Raji (cell line): ENCODE results near the gene SCN2B.

Source experiments
- POLR2A ChIP-seq: IDR thresholded peaks from 2 replicates; pipeline ENCODE4 v1.6.1; 2011; ENCODE audit warnings: low read depth, low read length, control low read depth; ENCODE audit not compliant: insufficient read depth

The SCN2B gene, protein sequence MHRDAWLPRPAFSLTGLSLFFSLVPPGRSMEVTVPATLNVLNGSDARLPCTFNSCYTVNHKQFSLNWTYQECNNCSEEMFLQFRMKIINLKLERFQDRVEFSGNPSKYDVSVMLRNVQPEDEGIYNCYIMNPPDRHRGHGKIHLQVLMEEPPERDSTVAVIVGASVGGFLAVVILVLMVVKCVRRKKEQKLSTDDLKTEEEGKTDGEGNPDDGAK

DNA sequence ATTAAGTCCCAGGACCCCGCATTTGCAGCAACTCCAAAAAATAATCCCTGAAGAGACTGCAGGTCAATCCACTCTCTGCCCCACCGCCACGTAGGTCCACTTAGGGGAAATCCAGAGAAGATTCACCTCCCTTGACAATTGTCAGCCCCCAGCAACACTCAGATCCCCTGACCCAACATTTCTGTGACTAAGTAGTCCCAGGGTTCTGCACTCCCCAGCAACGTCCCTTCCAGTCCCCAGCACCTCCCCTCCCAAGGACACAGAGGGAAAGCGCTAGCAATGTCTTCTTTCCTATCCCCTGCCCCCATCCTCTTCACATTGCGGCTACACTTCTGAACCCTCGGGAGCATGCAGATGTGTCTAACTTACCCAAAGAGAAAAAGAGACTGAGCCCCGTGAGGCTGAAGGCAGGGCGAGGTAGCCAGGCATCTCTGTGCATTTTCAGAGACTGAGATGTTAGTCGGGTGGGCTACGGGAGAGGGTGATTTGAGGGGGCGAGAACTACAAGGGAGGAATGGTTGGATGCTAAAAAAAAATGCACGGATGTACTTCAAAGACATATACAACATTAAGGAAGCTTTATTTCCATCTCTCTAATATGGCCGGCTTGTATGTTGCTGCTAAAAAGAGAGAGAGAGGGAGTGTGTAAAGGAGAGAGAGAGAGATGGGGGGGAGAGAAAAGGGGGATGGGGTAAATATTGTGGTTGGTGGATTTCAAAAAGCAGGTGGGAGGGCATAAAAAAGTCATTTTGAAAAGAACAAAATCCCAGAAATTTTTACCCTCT lies at the start of gene SCN2B:
Gene SCN2B (minus strand): TSS at position 647 of the 785 bp plus-strand sequence. CDS start 208 bp downstream, at position 439.
- TF ChIP-seq POLR2A = no peak

DNA sequence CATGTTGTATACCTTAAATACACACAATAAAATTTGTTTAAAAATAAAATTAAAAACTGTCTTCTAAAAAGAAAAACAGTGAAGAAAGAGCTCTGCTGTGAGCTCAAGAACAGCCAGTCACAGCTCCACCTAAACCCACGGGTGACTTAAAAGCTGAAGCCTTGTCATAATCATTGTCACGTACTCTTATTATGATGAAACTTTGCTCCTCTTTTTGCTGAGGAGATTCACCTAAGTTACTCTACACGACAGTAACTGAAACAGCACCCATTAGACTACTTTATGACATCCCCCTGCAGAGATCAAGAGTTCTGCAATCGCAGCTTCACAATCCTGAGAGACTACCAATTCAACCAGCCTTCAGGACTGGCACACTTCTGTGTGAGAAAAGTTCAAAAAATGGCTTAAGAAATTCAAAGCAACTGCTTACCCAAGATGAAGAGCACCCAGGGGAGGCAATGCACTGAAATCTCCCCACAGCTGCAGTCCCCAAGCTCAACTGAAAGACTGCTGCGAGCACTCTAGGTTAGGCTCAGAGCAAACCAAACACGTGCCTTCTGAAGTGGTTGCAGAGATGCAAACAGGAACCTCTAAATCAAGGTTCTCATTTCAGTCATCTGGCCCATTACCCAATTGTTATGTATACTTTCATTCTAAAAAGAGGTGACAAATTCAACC lies 48.2 kb upstream of the SCN2B start, which contains the start of gene JAML:
Gene JAML (minus strand): TSS at position 501 of the 678 bp plus-strand sequence. CDS start 10,145 bp downstream, outside the sequence.
- no peak for TF ChIP-seq POLR2A

DNA sequence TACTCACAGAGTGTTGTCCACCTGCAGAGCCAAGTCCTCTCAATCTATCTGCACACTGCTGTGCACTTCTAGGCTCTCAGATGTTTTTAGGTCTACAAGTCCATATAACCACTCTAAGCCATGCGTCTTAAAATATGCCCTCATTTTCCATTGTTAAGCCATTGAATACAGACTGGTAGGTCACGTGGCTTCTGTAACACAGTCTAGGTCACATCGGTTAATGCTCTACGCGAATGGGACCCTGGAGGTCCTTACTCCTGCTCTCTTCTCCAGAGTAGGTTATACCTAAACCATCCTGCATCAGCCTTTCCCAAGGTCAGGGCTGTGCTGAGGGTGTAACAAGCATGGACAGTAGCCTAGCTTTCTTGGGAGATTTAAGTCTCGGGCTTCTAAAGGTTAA lies 47.6 kb upstream of the SCN2B start:
- TF ChIP-seq POLR2A = no peak

DNA sequence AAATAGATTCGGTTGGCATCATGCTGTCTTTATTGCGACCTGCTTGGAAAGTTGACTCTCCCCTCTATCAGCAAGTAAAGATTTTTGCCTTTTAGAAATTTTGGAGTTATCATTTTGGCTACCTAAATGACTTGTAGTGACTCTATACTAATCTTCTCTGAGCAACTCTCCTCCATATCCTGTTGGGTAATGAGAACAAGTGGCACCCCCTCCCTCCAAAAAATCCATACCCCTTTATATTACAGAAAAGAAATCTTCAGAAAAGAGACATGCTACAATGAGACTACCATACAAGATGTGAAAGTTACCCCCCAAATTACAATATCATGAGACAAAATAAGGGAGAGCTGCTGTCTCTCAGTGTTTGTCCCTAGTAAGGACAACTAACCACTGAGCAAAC lies 47.1 kb upstream of the SCN2B start:
- no peak for TF ChIP-seq POLR2A

DNA sequence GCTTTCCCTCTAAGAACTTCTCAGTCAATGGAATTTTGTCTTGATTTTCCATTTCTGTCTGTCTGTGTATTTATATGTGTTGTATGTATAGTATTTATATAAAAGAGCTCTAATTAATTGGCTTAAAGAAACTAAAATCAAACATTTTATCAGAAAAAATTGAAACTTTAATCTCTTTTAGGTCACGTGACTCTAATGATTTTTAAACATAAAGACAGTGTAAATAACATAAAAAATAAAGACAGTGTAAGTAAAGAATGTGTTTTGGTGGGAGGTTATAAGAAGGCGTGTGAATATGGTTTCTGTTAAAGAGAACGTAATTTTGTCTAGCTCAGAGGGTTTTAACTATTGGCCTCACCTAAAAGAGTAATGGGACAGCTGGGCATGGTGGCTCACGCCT lies 46.0 kb upstream of the SCN2B start:
- no peak for TF ChIP-seq POLR2A

DNA sequence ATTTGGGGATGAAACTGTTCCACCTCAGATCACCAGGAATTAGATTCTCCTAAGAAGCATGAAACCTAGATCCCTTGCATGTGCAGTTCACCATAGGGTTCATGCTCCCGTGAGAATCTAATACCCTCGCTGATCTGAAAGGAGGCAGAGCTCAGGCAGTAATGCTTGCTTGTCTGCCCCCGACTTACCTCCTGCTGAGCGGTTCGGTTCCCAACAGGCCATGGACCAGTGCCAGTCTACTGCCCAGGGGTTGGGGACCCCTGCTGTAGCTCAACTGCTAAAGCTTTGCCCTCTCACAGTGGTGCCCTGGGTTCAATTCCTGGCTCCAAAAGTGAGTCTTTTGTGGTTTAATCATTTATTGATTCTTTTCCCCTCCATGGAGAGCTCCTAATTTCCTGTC lies 45.0 kb upstream of the SCN2B start:
- no peak for TF ChIP-seq POLR2A

DNA sequence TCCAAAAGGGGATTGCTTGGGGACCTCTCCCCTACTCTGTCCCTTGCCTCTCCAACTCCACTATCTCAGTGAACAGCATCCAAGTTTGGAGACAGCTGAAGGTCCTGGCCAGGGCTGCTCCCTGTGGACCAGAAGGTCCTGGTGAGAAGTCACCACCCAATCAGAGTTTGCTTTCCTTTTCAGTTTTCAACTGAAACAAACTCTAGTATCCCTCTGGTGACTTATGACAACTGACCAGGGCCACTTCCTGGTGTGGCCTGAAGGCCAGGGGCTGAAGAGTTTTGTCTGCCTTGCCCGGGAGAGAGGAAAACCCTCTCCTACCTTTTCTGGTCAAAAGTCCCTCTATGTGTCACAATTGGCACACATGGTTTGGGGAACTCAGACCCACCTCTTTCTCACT lies 43.3 kb upstream of the SCN2B start:
- no peak for TF ChIP-seq POLR2A

DNA sequence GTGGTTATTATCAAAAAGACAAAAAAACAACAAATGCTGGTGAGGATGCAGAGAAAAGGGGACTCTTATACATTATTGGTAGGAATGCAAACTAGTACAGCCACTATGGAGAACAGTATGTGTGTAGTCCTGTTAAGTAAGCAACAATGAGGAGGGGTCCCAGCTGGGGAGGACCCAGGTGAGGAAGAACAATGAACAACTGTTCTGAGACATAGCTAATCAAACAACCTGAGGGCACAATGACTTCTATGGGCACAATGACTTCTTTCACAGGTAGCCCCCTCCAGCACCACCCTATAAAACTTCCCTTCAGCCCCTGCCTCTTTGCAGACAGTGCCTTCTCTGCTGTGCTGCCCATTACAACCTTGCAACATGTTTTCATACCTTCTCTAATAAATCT lies 42.8 kb upstream of the SCN2B start:
- TF ChIP-seq POLR2A = no peak

DNA sequence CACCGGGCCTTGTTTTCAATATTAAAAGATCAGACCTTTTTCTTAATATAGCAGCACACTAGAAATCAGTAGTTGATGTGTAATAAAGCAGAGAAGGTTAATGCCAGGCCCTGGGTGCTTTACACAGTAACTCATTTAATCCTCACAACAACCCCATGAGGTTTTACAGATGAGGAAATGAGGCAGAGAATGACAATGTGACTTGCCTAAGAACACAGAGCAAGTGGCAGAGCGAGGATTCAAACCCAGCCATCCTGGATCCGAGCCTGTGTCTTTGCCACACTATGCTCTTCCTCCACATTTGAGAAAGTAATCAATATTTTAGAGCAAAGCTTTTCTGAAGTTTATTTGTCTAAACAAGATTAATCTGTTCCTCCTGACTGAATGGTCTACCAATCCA lies 41.1 kb upstream of the SCN2B start:
- TF ChIP-seq POLR2A = no peak

DNA sequence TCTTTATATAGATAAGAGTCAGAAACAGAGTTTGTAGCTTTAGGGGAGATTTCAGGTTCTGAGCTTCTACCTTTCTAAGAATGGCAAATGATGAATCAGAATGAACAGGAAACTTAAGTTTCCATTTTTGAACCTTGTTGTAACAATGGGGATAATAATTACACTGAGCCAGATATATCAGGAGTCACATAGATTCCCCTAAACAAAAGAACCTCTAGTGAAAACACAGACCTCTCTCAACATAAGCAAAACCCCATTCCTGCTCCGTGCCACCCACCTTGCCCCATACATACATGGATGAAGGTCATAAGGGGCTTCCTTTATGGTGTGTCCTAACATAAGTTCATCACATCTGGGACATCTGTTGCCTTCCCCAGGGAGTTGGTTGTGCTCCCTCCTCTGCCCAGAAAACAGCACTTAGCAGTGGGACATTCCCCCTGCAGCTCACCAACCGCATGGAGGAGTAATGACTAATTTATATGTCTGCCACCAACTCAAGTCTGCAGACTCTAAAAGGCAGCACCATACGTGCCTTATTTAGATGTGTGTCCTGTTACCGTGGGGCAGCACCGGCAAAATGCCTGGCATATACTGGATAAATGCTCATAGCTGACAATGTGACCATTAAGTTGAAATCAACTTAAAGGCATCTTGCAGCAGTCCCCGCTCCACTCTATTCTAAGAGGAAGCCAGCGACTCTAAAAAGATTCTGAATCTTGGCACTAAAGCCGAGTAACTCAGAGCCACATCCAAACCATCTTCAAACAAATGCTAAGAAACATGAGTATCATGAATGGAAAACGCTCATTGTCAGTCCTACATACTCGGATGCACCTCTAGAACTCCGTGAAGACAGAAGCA lies 40.4 kb upstream of the SCN2B start:
- TF ChIP-seq POLR2A = no peak

DNA sequence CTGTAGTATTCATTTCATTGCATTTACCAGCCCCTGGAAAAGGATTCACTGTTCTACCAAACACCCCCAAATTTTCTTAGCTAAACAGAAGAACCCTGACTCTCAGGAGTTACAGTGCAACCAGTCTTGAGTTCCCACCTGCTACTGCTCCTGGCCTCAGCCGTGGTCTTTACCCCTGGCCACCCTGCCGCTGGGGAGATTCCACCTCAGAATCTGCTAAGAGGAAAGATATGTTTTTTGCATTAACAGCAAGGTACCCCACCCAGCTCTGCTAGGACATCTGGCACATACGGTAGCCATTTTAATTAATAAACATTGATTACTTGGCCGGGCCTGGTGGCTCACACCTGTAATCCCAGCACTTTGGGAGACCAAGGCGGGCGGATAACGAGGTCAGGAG lies 39.3 kb upstream of the SCN2B start:
- no peak for TF ChIP-seq POLR2A

DNA sequence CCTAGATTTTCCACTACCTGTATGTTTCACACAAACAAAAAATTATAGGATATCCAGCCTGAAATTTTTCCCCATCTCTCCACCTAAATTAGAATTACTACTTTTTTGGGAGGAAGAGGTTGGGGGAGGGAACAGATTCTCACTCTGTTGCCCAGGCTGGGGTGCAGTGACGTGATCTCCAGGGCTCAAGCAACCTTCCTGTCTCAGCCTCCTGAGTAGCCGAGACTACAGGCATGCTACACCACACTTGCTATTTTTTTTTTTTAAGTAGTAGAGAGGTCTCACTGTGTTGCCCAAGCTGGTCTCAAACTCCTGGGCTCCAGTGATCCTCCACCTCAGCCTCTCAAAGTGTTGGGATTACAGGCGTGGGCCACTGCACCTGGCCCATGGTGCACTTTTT lies 38.8 kb upstream of the SCN2B start:
- no peak for TF ChIP-seq POLR2A

DNA sequence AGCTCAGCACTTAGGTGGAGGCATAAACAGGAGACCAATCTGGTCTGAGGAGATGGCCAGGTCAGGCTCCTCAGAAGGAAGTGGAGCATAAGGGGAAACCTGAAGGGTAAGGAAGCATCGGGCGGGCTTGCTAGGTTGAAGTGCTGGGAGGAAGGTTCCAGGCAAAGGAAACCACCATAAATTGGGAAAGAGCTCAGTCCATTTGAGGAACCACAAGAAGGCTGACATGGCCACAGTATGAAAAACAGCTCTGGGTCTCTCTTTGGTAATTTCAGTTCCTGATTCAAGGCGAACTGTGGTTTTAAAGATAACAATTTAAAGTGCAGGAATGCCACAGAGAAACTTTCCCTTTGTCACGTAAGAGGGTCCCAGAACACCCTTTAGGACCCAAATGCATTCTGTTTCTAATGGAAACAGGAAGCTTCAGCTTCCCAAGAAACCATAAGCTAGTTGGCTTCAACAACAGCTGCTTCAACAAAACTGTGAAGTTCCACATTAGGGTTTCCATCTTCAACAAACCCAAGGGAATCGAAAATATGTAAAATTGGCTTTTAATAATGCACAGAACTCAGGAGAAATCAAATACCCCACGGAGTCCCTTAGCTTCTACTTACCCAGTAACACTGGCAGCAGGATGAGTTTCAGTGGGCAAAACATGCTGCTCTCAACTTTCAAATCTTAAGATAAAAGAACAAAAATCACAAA lies 37.9 kb upstream of the SCN2B start:
- no peak for TF ChIP-seq POLR2A

DNA sequence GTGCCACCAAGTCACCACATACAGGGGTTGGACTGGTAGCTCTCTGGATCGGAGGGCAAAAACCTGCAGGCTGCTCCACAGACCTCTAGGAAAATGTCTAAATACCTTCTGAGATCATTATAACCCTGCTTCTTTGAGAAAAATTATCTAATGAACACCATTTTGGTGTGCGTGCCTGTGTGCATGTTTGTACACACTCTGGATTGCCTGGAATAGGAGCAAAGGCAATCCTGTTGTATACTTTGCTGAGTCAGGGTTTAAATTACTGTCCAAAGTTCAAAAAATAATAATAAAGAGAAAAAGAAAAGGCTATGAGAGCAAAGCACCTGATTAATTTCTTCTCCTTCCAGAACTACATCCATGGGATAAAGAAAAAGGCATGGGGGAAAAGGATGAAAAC lies 37.3 kb upstream of the SCN2B start:
- TF ChIP-seq POLR2A = no peak

DNA sequence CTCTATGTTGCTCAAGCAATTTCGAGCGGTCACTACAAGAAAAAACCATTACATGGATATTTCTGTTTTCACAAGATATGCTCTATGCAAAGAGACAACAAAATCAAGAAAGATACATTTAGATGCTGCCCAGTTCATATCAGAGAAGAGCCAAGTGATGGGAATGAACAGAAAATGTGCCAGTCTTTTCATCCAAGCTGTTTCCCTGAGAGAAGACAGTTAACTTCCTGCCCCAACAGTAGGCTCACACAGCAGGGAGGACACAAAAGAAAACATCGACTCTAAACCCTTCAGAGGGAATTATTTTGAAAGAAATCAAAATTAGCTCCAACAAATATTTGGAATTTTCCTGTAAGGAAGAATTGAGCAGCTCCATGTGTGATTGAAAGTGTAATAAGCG lies 36.8 kb upstream of the SCN2B start:
- no peak for TF ChIP-seq POLR2A

DNA sequence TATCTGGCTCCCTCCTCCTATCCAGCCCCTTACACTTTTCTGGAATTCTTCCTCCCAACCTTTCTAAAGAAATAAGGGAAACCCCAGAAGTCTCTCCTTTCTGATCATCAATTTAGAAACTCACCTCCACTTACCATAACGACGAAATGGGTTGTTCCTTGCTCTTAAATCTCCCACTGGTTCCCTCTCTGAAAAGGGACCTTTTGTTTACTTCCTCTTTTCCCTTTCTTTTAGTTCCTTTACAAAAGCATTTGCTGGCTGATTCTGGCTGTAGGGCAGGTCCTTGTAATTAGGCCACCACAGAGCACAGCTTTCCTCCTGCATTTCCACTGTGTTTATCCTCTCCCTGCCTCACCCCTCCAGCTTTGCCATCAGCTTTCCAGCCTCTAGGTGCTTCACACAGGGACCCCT lies 36.3 kb upstream of the SCN2B start:
- no peak for TF ChIP-seq POLR2A
